Tibial artery (tissue), 4 donors: ENCODE results near the gene UBE2L3.

Experiments
- DNase-seq, 2 donors: peaks; one replicate each; pipeline ENCODE4 v3.0.0-alpha.2; 2019
- H3K27ac ChIP-seq, 2 donors: fragments of 200-600 bp; sonication (generic) in 1 of 2; 1 replicate in 1 of 2; 2 replicates in 1 of 2; pipeline ENCODE4 v1.5.1; 2018 to 2019; ENCODE audit warnings: mild to moderate bottlenecking in 1 of 2
- H3K27me3 ChIP-seq, 2 donors: fragments of 200-600 bp; sonication (generic) in 1 of 2; one replicate each; pipeline versions ENCODE4 v1.5.1 to v1.6.0; 2016 to 2019
- H3K36me3 ChIP-seq, 3 donors: fragments of 200-600 bp; sonication (generic) in 2 of 3; one replicate each; pipeline ENCODE4 v1.5.1; 2016 to 2019; ENCODE audit warnings: mild to moderate bottlenecking in 2 of 3
- H3K4me1 ChIP-seq, 4 donors: fragments of 200-600 bp; sonication (generic) in 2 of 4; 1 replicate in 3 of 4; 2 replicates in 1 of 4; pipeline ENCODE4 v1.5.1; 2016 to 2019
- H3K4me3 ChIP-seq, 2 donors: fragments of 200-600 bp; sonication (generic) in 1 of 2; 1 replicate in 1 of 2; 2 replicates in 1 of 2; pipeline ENCODE4 v1.5.1; 2018 to 2019; ENCODE audit warnings: mild to moderate bottlenecking in 2 of 2
- H3K9me3 ChIP-seq, 3 donors: fragments of 200-600 bp; sonication (generic) in 1 of 3; one replicate each; pipeline ENCODE4 v1.5.1; 2016 to 2019
- intact Hi-C: fragments of 100-400 bp; cut with DNase I; formaldehyde crosslinking; loops from one replicate; pipeline ENCODE4 v1.15.0; 2023; ENCODE audit warnings: low total_unique reads
- TF ChIP-seq, protein P1 (sequence below), 2 experiments: fragments of 200-600 bp in 1 of 2; fragments of 450-650 bp in 1 of 2; IDR thresholded peaks; one replicate each; pipeline ENCODE4 v1.5.1; 2017 to 2019; ENCODE audit warnings: antibody characterized with exemption in 2 of 2, mild to moderate bottlenecking in 1 of 2, moderate library complexity in 1 of 2

UBE2L3 gene

DNA sequence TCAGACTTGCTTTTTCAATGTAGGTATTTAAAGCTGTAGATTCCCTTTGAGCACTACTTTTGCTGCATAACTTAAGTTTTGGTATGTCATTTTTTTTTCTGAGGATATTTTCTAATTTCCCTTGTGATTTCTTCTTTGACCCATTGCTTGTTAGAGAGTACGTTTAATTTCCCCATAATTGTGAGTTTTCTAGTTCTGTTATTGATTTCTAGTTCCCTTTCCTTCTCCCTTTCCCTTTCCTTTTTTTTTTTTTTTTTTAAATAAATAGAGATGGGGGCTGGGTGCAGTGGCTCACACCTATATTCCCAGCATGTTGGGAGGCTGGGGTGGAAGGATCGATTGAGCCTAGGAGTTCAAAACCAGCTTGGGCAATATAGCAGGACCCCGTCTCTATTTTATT is 30.8 kb downstream of the UBE2L3 start:
- H3K36me3 ChIP-seq: peaks cover 9 to 40% (median 29%) of the 10 kb centered on the region in 3 donors
- TF ChIP-seq, protein P1, sequence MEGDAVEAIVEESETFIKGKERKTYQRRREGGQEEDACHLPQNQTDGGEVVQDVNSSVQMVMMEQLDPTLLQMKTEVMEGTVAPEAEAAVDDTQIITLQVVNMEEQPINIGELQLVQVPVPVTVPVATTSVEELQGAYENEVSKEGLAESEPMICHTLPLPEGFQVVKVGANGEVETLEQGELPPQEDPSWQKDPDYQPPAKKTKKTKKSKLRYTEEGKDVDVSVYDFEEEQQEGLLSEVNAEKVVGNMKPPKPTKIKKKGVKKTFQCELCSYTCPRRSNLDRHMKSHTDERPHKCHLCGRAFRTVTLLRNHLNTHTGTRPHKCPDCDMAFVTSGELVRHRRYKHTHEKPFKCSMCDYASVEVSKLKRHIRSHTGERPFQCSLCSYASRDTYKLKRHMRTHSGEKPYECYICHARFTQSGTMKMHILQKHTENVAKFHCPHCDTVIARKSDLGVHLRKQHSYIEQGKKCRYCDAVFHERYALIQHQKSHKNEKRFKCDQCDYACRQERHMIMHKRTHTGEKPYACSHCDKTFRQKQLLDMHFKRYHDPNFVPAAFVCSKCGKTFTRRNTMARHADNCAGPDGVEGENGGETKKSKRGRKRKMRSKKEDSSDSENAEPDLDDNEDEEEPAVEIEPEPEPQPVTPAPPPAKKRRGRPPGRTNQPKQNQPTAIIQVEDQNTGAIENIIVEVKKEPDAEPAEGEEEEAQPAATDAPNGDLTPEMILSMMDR (IDR thresholded peaks at IDR 0.05): no peak
- DNase-seq: no peak
- H3K4me1 ChIP-seq: peaks cover 0 to 44% (median 10%) of the 10 kb centered on the region in 4 donors
- no peak overlapping the region for H3K27ac ChIP-seq
- H3K4me3 ChIP-seq: no peak overlapping the region
- no peaks in the 10 kb centered on the region for H3K9me3 ChIP-seq
- no peaks in the 10 kb centered on the region for H3K27me3 ChIP-seq
- intact Hi-C loops: no loop called here

DNA sequence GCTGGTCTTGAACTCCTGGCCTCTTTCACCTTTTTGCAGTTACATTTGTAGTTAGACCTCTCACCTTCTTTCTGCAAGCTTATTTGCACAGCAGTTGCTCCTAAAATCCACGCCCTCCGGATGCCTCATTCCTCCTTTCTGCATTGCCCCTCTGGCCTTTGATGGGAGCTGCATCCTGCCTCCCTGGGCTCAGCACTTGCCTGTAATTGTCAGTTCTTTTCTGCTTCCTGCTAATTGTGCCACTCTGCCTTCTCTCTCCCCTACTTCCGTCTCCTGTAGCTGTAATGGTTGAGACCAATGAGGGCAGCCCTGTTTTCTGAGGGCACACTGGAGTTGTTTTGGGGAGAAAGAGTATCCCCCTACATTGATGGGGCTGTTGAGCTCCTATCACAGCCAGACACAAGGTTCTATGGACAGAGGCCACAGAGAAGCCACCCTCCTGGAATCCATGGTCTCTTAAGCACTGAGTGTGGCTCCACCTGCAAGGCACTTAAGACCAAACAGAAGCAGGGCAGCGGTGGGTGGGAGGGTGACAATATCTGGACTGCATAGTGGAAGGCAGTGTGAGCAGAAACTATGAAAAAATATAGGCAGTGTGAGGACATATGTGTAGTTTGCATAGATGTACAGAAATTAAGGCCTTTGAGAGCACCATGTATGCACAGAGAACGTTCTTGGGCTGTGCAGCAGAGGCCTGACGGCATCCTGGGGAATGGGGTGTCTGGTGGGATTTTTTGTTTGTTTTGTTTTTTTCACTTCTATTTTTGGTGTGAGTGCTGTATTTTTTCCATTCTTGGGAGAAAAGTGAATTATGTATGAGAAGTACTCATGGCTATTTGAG is 31.8 kb downstream of the UBE2L3 start:
- Histone ChIP-seq H3K36me3 (peaks cover 3 to 31% (median 24%) of the 10 kb centered on the region in 3 donors), H3K27ac (no peak overlapping the region), H3K4me3 (no peak overlapping the region), H3K27me3 (no peaks in the 10 kb centered on the region), H3K9me3 (no peaks in the 10 kb centered on the region), H3K4me1 (peaks cover 0 to 39% (median 6%) of the 10 kb centered on the region in 4 donors)
- no peak for DNase-seq
- intact Hi-C loops: no loop called here
- TF ChIP-seq, protein P1 (IDR thresholded peaks at IDR 0.05): no peak

DNA sequence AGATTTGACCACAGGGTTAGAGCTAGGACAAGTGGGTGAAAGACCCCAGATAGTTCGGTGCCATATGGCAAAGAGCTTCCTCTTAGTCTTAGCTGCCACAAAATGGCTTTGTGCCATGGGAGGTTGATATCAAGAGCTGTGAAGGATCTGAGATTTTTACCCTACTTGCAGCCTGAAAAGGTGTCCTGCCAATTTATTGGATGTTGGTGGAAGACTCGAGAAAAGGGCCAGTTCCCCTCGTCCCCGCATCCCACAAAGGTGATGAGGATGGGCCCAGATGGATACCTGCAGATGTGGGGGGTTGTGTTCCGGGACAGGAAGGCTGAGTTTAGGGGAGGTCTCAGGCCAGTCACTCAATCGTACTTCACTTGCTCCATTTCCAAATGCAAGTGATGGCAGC is 35.1 kb downstream of the UBE2L3 start:
- intact Hi-C loops: no loop called here
- Histone ChIP-seq H3K36me3 (no peaks in the 10 kb centered on the region), H3K9me3 (no peaks in the 10 kb centered on the region), H3K27ac (no peak overlapping the region), H3K4me1 (peaks cover 0 to 46% (median 12%) of the 10 kb centered on the region in 4 donors), H3K27me3 (no peaks in the 10 kb centered on the region), H3K4me3 (no peak overlapping the region)
- TF ChIP-seq, protein P1 (IDR thresholded peaks at IDR 0.05): no peak
- DNase-seq: no peak

DNA sequence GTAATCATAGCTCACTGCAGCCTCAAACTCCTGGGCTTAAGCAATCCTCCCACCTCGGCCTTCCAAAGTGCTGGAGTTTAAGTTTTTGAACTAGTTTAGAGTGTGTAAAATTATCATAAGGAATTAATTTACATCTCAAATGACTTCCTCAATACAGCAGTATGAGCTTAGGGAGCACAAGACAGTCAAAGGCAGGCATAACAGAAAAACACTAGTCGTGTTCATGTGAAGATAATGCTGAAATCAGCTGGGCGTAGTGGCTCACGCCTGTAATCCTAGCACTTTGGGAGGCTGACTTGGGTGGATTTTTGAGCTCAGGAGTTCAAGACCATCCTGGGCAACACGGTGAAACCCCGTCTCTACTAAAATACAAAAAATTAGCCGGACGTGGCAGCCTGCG is 36.5 kb downstream of the UBE2L3 start:
- TF ChIP-seq, protein P1 (IDR thresholded peaks at IDR 0.05): no peak
- Histone ChIP-seq H3K27me3 (no peaks in the 10 kb centered on the region), H3K4me1 (peaks cover 0 to 41% (median 11%) of the 10 kb centered on the region in 4 donors), H3K27ac (no peak overlapping the region), H3K9me3 (no peaks in the 10 kb centered on the region), H3K36me3 (no peaks in the 10 kb centered on the region), H3K4me3 (no peak overlapping the region)
- DNase-seq: no peak
- intact Hi-C loops: no loop called here

DNA sequence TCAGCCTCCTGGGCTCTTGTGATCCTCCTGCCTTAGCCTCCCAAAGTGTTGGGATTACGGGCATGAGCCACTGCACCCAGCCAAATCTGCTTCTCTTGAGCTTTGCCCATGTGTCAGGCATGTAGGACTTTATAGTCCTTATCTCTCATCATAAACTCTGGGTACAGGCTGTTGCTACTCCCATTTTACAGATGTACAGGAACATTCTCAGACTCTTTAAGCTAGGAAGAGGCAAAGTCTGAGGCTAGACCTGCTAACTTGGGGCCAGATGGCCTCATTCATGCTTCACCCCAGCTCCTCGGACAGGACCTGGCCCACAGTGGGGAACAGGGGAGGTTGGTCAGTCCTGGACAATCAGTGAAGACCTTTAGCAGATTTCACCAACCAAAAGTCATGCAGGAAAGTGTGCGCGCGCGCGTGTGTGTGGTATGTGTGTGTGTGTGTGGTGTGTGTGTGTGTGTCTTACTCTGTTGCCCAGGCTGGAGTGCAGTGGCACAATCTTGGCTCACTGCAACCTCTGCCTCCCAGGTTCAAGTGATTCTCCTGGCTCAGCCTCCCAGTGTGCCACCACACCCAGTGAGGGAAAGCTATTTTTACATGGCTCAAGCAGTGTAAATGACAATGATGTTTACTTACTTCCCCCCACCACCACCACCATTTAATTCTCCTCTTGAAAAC is 38.5 kb downstream of the UBE2L3 start:
- no peaks in the 10 kb centered on the region for H3K9me3 ChIP-seq
- intact Hi-C loops: no loop called here
- peaks cover 0 to 25% (median 5%) of the 10 kb centered on the region in 4 donors for H3K4me1 ChIP-seq
- no peak for DNase-seq
- no peaks in the 10 kb centered on the region for H3K27me3 ChIP-seq
- no peak overlapping the region for H3K27ac ChIP-seq
- H3K4me3 ChIP-seq: no peak overlapping the region
- H3K36me3 ChIP-seq: peaks cover 3 to 10% (median 5%) of the 10 kb centered on the region in 3 donors
- TF ChIP-seq, protein P1 (IDR thresholded peaks at IDR 0.05): no peak
